ENCODE results near the gene TOGARAM2. TPM values are rescaled to one million over a fixed set of nuclear protein-coding genes. Genes with fewer than 3 reads are reported as not detected.

Gene TOGARAM2
- total RNA-seq, 1 experiment from 2014 or later: 0.76 TPM

DNA sequence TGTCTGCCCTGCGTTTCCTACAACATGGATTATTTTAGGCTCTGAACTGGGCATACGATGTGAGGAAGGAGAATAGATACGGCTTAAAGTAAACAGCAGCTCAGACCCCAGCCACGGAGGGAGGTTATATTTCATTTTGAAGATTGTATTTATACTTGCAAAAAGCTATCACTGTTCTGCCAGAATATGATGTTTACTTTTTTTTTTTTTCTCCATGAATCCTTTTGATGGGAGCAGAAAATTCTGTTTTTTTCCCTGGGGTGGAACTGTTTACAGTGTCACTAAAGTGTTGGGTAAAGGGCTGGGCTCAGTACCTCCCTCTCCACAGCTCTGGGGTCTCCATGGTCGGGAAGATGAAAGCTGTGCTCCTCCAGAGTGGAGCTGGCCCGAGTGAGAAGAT is 80.1 kb downstream of the TOGARAM2 start:
- no peak overlapping the region for H3K27ac ChIP-seq (ENCODE audit: low read depth, low read length)
- no peak overlapping the region for H3K4me3 ChIP-seq (replicated peaks in 1 of 2; ENCODE audit: low read depth in 1 of 2, low read length in 2 of 2)
- H3K9ac ChIP-seq (ENCODE audit: low read length): no peak overlapping the region
- no peaks in the 10 kb centered on the region for H4K20me1 ChIP-seq (ENCODE audit: insufficient read depth)
- ChIA-PET RAD21 (ENCODE audit: low non-redundant PET in 1 of 2, low total read pairs in 2 of 2, uncharacterized antibody in 2 of 2, unreplicated experiment in 2 of 2) (no interaction called here), POLR2A (no interaction called here), CTCF (no interaction called here)
- H3K9me3 ChIP-seq (ENCODE audit: control insufficient read depth in 1 of 2, insufficient read depth in 1 of 2, low read depth in 1 of 2, low read length in 2 of 2): no peaks in the 10 kb centered on the region
- no peak overlapping the region for H2AFZ ChIP-seq (ENCODE audit: low read depth, low read length, poor library complexity, severe bottlenecking)
- H3K27me3 ChIP-seq (ENCODE audit: insufficient read depth, low read length): no peaks in the 10 kb centered on the region
- H3K4me1 ChIP-seq (ENCODE audit: control insufficient read depth in 1 of 2, insufficient read depth in 2 of 2, low read length in 2 of 2): no peaks in the 10 kb centered on the region
- DNase-seq (ENCODE audit: low read depth, low spot score): no peak
- no peaks in the 10 kb centered on the region for H3K36me3 ChIP-seq (ENCODE audit: control insufficient read depth in 1 of 2, insufficient read depth in 2 of 2, low read length in 2 of 2)
- TF ChIP-seq EGR1 (IDR thresholded peaks at IDR 0.05; ENCODE audit: low read depth) (no peak), POLR2AphosphoS5 (IDR thresholded peaks at IDR 0.05; ENCODE audit: low read depth, low read length) (no peak), POLR2A (IDR thresholded peaks at IDR 0.05; ENCODE audit: borderline replicate concordance, extremely low read depth, insufficient read depth, insufficient read length) (no peak), ELF1 (IDR thresholded peaks at IDR 0.05; ENCODE audit: borderline replicate concordance, low read depth) (no peak), YY1 (IDR thresholded peaks at IDR 0.05; ENCODE audit: extremely low read depth, insufficient replicate concordance, low read depth, low read length) (no peak)
- TF ChIP-seq, protein P1, sequence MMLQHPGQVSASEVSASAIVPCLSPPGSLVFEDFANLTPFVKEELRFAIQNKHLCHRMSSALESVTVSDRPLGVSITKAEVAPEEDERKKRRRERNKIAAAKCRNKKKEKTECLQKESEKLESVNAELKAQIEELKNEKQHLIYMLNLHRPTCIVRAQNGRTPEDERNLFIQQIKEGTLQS (IDR thresholded peaks at IDR 0.05): no peak
- TF ChIP-seq, protein P2, sequence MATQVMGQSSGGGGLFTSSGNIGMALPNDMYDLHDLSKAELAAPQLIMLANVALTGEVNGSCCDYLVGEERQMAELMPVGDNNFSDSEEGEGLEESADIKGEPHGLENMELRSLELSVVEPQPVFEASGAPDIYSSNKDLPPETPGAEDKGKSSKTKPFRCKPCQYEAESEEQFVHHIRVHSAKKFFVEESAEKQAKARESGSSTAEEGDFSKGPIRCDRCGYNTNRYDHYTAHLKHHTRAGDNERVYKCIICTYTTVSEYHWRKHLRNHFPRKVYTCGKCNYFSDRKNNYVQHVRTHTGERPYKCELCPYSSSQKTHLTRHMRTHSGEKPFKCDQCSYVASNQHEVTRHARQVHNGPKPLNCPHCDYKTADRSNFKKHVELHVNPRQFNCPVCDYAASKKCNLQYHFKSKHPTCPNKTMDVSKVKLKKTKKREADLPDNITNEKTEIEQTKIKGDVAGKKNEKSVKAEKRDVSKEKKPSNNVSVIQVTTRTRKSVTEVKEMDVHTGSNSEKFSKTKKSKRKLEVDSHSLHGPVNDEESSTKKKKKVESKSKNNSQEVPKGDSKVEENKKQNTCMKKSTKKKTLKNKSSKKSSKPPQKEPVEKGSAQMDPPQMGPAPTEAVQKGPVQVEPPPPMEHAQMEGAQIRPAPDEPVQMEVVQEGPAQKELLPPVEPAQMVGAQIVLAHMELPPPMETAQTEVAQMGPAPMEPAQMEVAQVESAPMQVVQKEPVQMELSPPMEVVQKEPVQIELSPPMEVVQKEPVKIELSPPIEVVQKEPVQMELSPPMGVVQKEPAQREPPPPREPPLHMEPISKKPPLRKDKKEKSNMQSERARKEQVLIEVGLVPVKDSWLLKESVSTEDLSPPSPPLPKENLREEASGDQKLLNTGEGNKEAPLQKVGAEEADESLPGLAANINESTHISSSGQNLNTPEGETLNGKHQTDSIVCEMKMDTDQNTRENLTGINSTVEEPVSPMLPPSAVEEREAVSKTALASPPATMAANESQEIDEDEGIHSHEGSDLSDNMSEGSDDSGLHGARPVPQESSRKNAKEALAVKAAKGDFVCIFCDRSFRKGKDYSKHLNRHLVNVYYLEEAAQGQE (IDR thresholded peaks at IDR 0.05; ENCODE audit: low read depth): no peak
- no peak overlapping the region for H3K4me2 ChIP-seq (ENCODE audit: low read length)
- intact Hi-C loops (cut with micrococcal nuclease): no loop called here
- BruUV-seq (replicated peaks): no TSS peak
- no peaks in the 10 kb centered on the region for H3K79me2 ChIP-seq (ENCODE audit: insufficient read depth, low read length)
- no peaks in the 10 kb centered on the region for H3K9me2 ChIP-seq (ENCODE audit: insufficient read depth)
- ATAC-seq: no peak
